ENCODE results near the gene FIBCD1. TPM values are rescaled to one million over a fixed set of nuclear protein-coding genes. Genes with fewer than 3 reads are reported as not detected.
A peak's percentile ranks its signal among the peaks of the same experiment; 100 is the strongest.

Gene FIBCD1
- total and polyA plus RNA-seq, 9 of the 15 experiments (the other 6 are each of a cell fraction or from before 2014, with no cell fraction given) = 0.53 to 1.2 (median 0.95) TPM; not detected in 4

DNA sequence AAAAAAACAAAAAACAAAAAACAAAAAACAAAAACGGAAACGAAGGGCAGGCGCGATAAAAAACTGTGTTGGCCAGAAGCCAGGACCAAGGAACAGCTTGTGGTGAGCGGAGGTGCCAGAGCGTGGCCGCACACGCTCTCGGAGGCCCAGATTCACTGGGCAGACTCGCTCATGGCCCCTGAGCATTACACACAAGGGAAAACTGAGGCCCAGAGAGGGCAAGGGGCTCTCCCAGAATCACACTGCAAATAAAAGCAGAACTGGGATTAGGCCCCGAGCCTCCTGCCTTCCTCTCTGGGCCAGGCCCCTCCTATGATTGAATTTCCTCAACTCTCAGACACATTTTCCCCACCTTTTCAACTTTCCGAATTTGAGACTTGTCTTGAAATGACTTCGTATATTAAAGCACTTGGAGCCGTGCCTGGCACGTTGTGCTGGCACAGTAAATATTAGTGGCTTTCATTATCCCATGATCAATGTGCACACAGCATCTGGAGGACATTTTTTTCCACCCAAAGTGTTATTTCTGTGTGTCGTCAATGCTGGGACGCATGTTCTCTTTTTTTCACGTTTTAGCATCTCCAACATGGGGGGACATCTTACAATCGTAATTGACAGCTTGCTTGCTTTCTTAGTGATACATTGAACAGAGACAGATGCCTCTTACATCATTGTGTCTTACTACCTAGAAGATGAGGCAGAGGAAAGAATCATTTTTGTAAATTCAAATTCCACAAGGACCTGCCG lies 7.4 kb downstream of the FIBCD1 start:
- Histone ChIP-seq H4K20me1 (replicated peaks; ENCODE audit: control insufficient read depth, insufficient read depth, low read length) (peaks cover 83% of the 10 kb centered on the region), H3K4me2 (ENCODE audit: insufficient read depth, low read length) (no peak overlapping the region), H3K9me3 (replicated peaks; ENCODE audit: control insufficient read depth, insufficient read depth, low read depth, low read length) (no peaks in the 10 kb centered on the region), H3K79me2 (ENCODE audit: control insufficient read depth, insufficient read depth, low read length) (no peaks in the 10 kb centered on the region), H3K4me3 (no peak overlapping the region), H3K36me3 (ENCODE audit: control insufficient read depth, insufficient read depth, low read length) (no peaks in the 10 kb centered on the region), H3K9ac (ENCODE audit: insufficient read depth in 1 of 2, low read depth in 2 of 2, low read length in 2 of 2) (peak overlapping the region in 1 of 2 experiments; percentile 21; a peak in 1 of 4 replicates), H3K27me3 (ENCODE audit: control insufficient read depth in 2 of 2, insufficient read depth in 2 of 2, low read length in 2 of 2) (peaks cover 95 to 98% of the 10 kb centered on the region in 2 experiments), H3K27ac (ENCODE audit: extremely low read depth, low read depth, low read length) (no peak overlapping the region), H2AFZ (ENCODE audit: low read depth, low read length) (no peak overlapping the region), H3K4me1 (replicated peaks in 1 of 2; ENCODE audit: control insufficient read depth in 2 of 2, insufficient read depth in 2 of 2, low read length in 2 of 2) (peaks cover 0 to 36% of the 10 kb centered on the region in 2 experiments; a peak in 2 of 5 replicates), H3K9me1 (ENCODE audit: control insufficient read depth, insufficient read depth, low read length) (peaks cover 10% of the 10 kb centered on the region)
- in situ Hi-C loops (cut with MboI) (no loop called here), intact Hi-C loops (cut with micrococcal nuclease) (no loop called here)
- peak; percentile 67 for FAIRE-seq
- ATAC-seq = no peak
- ChIA-PET POLR2A (interaction anchor here (0.6 to 26.8 kb wide), 7 partner anchors 14 to 62 kb away, joined by 3 to 582 read pairs (median 4); no protein-coding TSS in a partner anchor), CTCF (ENCODE audit: low intra/inter-chr PET ratio) (no interaction called here)
- no TSS peak for BruUV-seq (replicated peaks)
- TF ChIP-seq, protein P1, sequence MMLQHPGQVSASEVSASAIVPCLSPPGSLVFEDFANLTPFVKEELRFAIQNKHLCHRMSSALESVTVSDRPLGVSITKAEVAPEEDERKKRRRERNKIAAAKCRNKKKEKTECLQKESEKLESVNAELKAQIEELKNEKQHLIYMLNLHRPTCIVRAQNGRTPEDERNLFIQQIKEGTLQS (IDR thresholded peaks at IDR 0.05) = no peak
- TF ChIP-seq, protein P1 (CRISPR knock-in tag; conservative IDR thresholded peaks at IDR 0.05) = 0 out of 2 replicates have a peak, but pooled peaks have one; percentile 61
- TF ChIP-seq BMI1 (IDR thresholded peaks at IDR 0.05; ENCODE audit: low read length) (0 out of 2 replicates have a peak, but pooled peaks have one; percentile 8), ZNF584 (CRISPR knock-in tag; IDR thresholded peaks at IDR 0.05; ENCODE audit: low read depth) (no peak), SIN3A (IDR thresholded peaks at IDR 0.05; ENCODE audit: borderline replicate concordance in 2 of 2, control insufficient read depth in 1 of 2, low read depth in 2 of 2, low read length in 2 of 2) (0 out of 4 replicates have a peak, but pooled peaks of 1 of the 2 experiments have one; percentile 33), SREBF1 (IDR thresholded peaks at IDR 0.05; ENCODE audit: borderline replicate concordance, low read depth, low read length) (0 out of 2 replicates have a peak, but pooled peaks have one; percentile 7), ZFP36 (IDR thresholded peaks at IDR 0.05; ENCODE audit: low read depth, low read length, partially characterized antibody) (peak; percentile 91), ZNF785 (CRISPR knock-in tag; IDR thresholded peaks at IDR 0.05) (no peak)
- TF ChIP-seq, protein P2, sequence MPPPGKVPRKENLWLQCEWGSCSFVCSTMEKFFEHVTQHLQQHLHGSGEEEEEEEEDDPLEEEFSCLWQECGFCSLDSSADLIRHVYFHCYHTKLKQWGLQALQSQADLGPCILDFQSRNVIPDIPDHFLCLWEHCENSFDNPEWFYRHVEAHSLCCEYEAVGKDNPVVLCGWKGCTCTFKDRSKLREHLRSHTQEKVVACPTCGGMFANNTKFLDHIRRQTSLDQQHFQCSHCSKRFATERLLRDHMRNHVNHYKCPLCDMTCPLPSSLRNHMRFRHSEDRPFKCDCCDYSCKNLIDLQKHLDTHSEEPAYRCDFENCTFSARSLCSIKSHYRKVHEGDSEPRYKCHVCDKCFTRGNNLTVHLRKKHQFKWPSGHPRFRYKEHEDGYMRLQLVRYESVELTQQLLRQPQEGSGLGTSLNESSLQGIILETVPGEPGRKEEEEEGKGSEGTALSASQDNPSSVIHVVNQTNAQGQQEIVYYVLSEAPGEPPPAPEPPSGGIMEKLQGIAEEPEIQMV (tag; conservative IDR thresholded peaks at IDR 0.05; ENCODE audit: low read depth) = no peak
- TF ChIP-seq, protein P3, sequence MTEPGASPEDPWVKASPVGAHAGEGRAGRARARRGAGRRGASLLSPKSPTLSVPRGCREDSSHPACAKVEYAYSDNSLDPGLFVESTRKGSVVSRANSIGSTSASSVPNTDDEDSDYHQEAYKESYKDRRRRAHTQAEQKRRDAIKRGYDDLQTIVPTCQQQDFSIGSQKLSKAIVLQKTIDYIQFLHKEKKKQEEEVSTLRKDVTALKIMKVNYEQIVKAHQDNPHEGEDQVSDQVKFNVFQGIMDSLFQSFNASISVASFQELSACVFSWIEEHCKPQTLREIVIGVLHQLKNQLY (CRISPR knock-in tag; conservative IDR thresholded peaks at IDR 0.05) = peak in 1 of 2 experiments; percentile 57; a peak in 2 of 4 replicates
- 3% methylated on average over 20 of the region's 20 CpGs for WGBS (ENCODE audit: insufficient coverage, low coverage, missing lambda C conversion rate)
- peak in 3 of 4 experiments; percentile 66 to 70 (median 67) for DNase-seq (ENCODE audit: extremely low read depth in 1 of 4, low spot score in 3 of 4)

All from K562 (cell line).